Osteoblast (primary cell): ENCODE results near the gene NEK3. TPM values are rescaled to one million over a fixed set of nuclear protein-coding genes. Genes with fewer than 3 reads are reported as not detected.
"Not testable (repeated sequence)": the region's sequence is repeated elsewhere in the genome, so short reads cannot be mapped to it uniquely, and the experiment has no call there.

Experiments
- DNase-seq: peaks from one replicate; pipeline ENCODE4 v3.0.0; 2011; ENCODE audit warnings: low spot score, mixed read lengths; ENCODE audit not compliant: insufficient read length; ENCODE audit errors: missing footprints
- H2AFZ ChIP-seq: 2 replicates; pipeline ENCODE4 v1.6.0; 2011; ENCODE audit warnings: mild to moderate bottlenecking, low read length
- H3K27ac ChIP-seq: 2 replicates; pipeline ENCODE4 v1.5.1; 2011; ENCODE audit warnings: mild to moderate bottlenecking, low read depth, low read length, moderate library complexity
- H3K27me3 ChIP-seq: 2 replicates; pipeline ENCODE4 v1.6.0; 2012; ENCODE audit warnings: mild to moderate bottlenecking, control low read depth, inconsistent platforms, low read length, moderate library complexity; ENCODE audit not compliant: insufficient read depth
- H3K36me3 ChIP-seq: 2 replicates; pipeline ENCODE4 v1.5.1; 2011; ENCODE audit warnings: mild to moderate bottlenecking, low read length, control low read depth, moderate library complexity; ENCODE audit not compliant: insufficient read depth
- H3K4me1 ChIP-seq: 2 replicates; pipeline ENCODE4 v1.5.1; 2011; ENCODE audit warnings: mild to moderate bottlenecking, low read length, control low read depth, moderate library complexity; ENCODE audit not compliant: insufficient read depth
- H3K4me2 ChIP-seq: 2 replicates; pipeline ENCODE4 v1.6.0; 2011; ENCODE audit warnings: mild to moderate bottlenecking, low read length; ENCODE audit not compliant: insufficient read depth
- H3K4me3 ChIP-seq: fragments of 200-600 bp; sonication (generic); 3 replicates; pipeline ENCODE4 v1.5.1; 2012; ENCODE audit warnings: mild to moderate bottlenecking, low read length, inconsistent platforms; ENCODE audit not compliant: insufficient read depth
- H3K79me2 ChIP-seq: 2 replicates; pipeline ENCODE4 v1.6.0; 2012; ENCODE audit warnings: mild to moderate bottlenecking, low read length, control low read depth, inconsistent platforms; ENCODE audit not compliant: insufficient read depth
- H3K9me3 ChIP-seq: 2 replicates; pipeline ENCODE4 v1.5.1; 2011; ENCODE audit warnings: low read depth, low read length, control low read depth
- H4K20me1 ChIP-seq: 2 replicates; pipeline ENCODE4 v1.6.0; 2012; ENCODE audit warnings: mild to moderate bottlenecking, low read length, control low read depth; ENCODE audit not compliant: insufficient read depth
- total RNA-seq: library from RNA; depleted of rRNA; stranded (reverse); fragments of >200 nt; gene quantifications from 2 replicates; pipeline ENCODE4 v1.2.3, GENCODE V29; 2012
- TF ChIP-seq, protein P1 (sequence below): IDR thresholded peaks from 2 replicates; pipeline ENCODE4 v1.5.1; 2011; ENCODE audit warnings: mild to moderate bottlenecking, low read depth, low read length, moderate library complexity; ENCODE audit errors: extremely low read depth

NEK3 gene
- total RNA-seq, 1 donor, result 8.0 TPM

DNA sequence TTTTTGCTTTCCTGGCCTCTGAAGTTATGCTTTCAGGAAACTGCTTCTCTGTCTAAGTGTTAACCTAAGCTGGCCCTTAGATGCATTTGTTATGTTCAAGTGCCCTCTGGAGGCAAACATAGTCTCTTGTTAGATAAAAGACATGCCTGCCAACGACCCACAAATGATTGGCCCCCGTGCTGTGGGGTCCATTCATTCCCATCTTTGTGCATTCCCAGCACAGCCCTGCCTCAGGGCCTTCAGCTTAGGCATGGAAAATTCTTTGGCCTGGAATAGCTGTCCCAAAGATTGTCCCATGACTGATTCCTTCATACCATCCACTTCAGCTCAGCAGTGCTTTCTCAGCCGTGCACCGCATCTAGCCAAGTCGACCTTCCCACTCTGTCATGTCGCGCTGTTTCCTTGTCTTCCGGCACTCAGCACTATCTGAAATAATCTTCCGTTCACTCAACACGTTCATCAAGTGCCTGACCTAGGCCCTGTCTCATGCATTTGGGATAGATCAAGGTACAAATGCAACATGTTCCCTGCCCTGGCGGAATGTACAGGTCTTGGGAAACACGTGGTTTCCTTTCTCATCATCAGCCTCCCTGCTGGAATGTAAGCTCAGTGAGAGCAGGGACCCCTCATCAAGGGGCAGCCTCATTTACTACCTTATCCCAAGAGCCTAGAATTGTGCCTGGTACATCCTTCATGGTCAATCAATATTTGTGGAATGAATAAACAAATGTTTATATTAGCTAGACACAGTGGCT is 42.2 kb upstream of the NEK3 start:
- H3K36me3 ChIP-seq, H3K9me3 ChIP-seq, H3K79me2 ChIP-seq, H3K27me3 ChIP-seq, H3K4me3 ChIP-seq, H3K4me1 ChIP-seq, H3K27ac ChIP-seq, H2AFZ ChIP-seq, H4K20me1 ChIP-seq, H3K4me2 ChIP-seq: not testable (repeated sequence)
- peak; percentile 62 for DNase-seq
- TF ChIP-seq, protein P1, sequence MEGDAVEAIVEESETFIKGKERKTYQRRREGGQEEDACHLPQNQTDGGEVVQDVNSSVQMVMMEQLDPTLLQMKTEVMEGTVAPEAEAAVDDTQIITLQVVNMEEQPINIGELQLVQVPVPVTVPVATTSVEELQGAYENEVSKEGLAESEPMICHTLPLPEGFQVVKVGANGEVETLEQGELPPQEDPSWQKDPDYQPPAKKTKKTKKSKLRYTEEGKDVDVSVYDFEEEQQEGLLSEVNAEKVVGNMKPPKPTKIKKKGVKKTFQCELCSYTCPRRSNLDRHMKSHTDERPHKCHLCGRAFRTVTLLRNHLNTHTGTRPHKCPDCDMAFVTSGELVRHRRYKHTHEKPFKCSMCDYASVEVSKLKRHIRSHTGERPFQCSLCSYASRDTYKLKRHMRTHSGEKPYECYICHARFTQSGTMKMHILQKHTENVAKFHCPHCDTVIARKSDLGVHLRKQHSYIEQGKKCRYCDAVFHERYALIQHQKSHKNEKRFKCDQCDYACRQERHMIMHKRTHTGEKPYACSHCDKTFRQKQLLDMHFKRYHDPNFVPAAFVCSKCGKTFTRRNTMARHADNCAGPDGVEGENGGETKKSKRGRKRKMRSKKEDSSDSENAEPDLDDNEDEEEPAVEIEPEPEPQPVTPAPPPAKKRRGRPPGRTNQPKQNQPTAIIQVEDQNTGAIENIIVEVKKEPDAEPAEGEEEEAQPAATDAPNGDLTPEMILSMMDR, result peak; percentile 35

DNA sequence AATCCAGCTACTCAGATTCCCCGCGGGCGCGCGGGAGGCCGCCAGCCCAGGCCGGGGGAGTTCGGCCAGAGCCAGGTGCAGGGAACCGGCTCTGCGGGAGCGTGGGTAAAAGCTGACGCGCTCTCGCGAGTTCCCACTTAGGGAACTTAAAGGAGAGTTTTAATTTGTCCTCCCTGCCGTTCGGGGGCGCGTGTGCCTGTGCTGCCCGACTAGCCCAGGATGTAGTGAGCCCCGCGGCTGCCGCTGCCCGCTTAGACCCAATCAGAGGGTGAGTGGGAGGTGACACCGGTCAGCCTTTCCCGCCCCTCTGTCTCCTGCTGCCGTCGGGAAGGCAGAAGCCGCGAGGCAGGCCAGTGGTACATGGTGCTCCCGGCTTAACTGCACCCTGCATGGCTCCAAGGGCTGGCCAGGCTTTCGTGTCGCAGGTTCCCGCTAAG is 36.0 kb upstream of the NEK3 start:
- no peaks in the 10 kb centered on the region for H4K20me1 ChIP-seq
- H3K4me3 ChIP-seq, result peak overlapping the region; percentile 78
- peaks cover 28% of the 10 kb centered on the region for H3K79me2 ChIP-seq
- peak overlapping the region; percentile 96 for H2AFZ ChIP-seq
- no peak overlapping the region for H3K27ac ChIP-seq
- peaks cover 8% of the 10 kb centered on the region for H3K4me1 ChIP-seq
- no peaks in the 10 kb centered on the region for H3K36me3 ChIP-seq
- no peaks in the 10 kb centered on the region for H3K9me3 ChIP-seq
- DNase-seq, result peak; percentile 95
- no peaks in the 10 kb centered on the region for H3K27me3 ChIP-seq
- peak overlapping the region; percentile 89 for H3K4me2 ChIP-seq
- TF ChIP-seq, protein P1, result no peak

DNA sequence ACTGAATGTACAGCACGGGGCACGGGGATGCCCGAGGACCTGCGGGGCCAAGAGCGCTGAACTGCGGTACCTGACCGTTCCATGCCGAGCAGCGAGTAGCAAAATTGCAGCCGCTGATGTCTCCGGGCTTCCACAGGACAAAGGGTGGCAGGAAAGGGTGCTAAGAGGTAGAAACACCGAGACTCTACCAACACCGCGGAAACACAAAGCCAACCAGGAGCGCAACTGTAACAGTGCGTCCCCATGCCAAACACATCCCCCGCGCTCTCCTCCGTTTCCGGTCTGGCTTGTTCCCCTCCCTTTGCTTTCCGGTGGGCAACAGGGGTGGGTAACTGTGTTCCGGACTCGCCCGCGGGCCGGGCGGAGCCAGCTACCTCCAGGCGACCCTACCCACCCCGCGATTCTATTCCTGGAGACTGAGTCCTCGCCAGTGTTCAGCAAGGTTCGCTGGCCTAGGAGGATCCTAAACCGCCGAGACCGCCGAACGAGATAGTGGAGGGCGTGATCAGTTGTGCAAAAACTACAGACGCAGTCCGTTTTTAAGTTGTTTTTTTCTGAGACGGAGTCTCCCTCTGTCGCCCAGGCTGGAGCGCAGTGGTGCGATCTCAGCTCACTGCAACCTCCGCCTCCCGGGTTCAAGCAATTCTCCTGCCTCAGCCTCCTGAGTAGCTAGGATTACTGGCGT is 34.9 kb upstream of the NEK3 start:
- Histone ChIP-seq H4K20me1 (no peaks in the 10 kb centered on the region), H3K79me2 (peaks cover 30% of the 10 kb centered on the region), H3K9me3 (no peaks in the 10 kb centered on the region), H3K4me1 (peaks cover 8% of the 10 kb centered on the region), H3K36me3 (no peaks in the 10 kb centered on the region), H3K4me2 (peak overlapping the region; percentile 89), H3K27ac (peak overlapping the region; percentile 61), H3K27me3 (no peaks in the 10 kb centered on the region), H3K4me3 (peak overlapping the region; percentile 78), H2AFZ (peak overlapping the region; percentile 96)
- TF ChIP-seq, protein P1, result no peak
- peak; percentile 91 for DNase-seq

DNA sequence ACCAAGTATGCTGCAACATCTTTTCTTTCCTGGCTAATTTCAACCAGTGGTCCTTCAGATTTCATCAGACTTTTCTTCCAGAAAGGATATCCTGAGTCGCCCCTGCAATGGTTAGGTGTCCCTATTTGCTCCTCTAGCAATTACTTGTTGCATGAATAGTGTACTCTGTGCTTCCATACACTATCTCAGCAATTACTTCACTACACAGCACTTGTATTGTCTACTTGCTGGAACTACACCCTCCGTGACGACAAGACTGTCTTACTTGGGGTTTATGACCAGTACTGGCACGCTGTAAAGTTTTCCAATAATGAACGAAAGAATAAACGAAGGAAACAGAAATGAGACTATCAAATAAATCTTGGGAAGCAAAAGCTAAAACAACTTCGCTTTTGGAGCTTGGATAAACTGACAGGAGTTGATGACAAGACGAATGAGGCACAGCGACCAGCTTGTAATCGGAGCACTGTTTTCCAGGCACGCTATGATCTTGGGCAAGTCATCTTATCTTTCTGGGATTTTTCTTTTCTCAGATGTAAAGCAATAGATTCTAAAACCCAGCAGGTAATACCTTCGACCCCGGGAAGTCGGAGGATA is 34.3 kb upstream of the NEK3 start:
- H3K9me3 ChIP-seq, H3K27me3 ChIP-seq, H3K36me3 ChIP-seq, H3K4me1 ChIP-seq, H4K20me1 ChIP-seq: not testable (repeated sequence)
- Histone ChIP-seq H3K27ac (peak overlapping the region; percentile 61), H2AFZ (peak overlapping the region; percentile 96), H3K79me2 (peaks cover 30% of the 10 kb centered on the region), H3K4me2 (peak overlapping the region; percentile 89), H3K4me3 (peak overlapping the region; percentile 78)
- peak; percentile 1 for DNase-seq

DNA sequence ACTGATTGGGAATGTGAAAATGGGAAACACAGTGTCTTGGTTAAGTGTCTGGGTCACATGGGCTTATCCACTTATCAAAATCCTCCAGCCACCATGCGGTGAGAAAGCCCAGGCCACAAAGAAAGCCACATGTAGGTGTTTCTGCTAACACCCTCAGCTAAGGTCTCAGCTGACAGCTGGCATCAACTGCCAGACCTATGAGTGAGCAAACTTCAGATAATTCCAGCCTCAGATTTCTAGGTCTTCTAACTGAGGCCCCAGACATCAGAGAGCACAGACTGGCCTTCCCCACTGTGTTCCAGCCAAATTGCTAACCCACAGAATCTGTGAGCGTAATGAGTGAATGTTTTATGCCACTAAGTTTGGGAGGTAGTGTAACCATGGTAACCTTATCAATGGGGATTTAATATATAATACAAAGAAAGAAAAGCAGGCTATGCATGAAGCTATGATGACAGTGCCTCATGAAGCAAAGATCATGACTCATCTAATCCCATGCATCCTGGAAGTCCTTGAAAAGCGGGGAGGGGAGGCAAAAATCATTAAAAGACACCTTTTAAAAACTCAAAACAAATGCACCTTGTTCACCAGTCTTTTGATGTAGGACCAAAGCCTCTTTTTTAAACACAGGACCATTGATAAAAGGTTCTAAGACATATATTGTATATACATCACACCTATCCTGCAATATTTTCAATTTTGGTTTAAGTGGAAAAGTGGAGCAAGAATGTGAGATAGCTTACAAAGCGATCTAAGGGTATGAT is 28.2 kb upstream of the NEK3 start:
- H3K79me2 ChIP-seq, result peaks cover 20% of the 10 kb centered on the region
- not testable (repeated sequence) for H3K36me3 ChIP-seq, H3K27me3 ChIP-seq, H2AFZ ChIP-seq, H3K9me3 ChIP-seq, H3K4me1 ChIP-seq, H3K4me3 ChIP-seq, DNase-seq, H4K20me1 ChIP-seq, H3K4me2 ChIP-seq
- H3K27ac ChIP-seq, result peak overlapping the region; percentile 76
